Hematopoietic multipotent progenitor cell treated with erythropoietin and hydrocortisone succinate and interleukin-3 and kit ligand, for 15 days (in vitro differentiated cells): ENCODE measurements around the gene ASF1A.

ENCODE experiments used
- DNase-seq: peaks from one replicate; pipeline ENCODE4 v3.0.0-alpha.2; 2015; ENCODE audit warnings: low spot score

The ASF1A gene

DNA sequence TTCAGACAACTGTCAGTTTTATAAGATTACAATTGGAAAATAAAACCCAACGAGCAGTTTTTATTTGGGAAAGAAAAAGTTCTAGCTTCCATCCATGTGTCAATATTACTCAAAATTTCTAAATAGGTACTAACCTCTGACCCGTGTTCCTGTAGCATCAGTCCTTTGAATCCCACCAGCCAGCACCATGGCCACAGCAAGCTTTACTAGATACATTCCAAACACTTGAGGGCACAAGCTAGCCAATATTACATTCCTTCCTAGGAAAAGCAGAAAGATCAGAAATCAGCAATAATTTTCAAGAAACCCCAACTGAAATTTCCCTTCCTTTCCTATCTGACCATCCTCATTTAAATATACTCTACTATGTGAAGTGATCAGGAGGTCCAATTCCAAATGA is 19.2 kb downstream of the ASF1A start:
- DNase-seq, result no peak

DNA sequence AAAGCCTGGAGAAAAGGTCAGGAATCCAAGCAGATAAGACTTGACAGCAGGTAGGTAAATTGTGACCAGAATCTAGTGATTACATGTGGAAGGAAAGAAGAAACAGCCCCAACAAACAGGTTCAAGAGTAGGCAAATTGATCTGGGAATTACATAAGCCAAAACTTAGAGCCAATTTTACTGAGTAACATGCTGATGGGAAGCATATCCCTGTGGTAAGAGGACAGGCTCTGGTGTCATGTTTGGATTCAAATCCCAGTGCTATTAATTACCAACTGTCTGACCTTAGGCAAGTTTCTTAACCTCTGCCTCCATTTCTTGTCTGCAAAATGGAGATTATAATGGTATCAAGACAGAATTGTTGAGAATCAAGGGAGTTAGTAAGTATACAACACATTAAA is 20.6 kb downstream of the ASF1A start:
- DNase-seq, result no peak

DNA sequence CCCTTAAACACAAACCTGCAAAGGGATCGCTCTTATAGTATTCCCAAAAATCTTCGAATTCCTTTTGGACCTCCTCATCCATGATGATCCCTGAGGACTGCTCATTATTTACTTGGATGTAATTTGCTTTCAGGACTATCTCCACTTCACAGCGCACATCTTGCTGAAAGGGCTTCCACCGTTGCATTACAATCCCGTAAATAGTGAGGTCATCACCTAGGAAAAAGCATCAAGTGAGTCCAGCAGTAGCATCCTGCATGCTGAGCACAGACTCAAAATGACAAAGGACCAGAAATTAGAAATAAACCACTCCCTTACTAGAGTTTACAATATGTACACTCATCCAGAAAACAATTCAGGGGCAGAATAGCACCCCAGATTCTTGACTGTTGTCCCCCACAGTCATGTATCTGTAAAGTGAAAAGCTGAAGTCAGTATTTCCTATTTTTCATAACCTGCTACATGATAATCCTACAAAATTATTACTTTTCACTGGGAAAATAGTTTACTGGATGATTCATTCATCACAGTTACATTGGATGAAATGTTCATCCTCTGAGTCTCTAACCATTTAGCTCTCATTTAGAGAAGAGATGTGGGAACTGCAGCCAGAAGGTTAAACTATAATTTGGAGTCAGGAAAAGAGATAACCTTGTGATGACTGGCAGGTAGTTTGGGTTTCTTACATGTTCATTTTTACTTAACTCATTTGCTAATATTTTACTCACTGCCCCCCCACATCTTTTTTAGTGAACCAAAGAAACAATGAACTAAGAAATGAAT is 23.8 kb downstream of the ASF1A start:
- no peak for DNase-seq

DNA sequence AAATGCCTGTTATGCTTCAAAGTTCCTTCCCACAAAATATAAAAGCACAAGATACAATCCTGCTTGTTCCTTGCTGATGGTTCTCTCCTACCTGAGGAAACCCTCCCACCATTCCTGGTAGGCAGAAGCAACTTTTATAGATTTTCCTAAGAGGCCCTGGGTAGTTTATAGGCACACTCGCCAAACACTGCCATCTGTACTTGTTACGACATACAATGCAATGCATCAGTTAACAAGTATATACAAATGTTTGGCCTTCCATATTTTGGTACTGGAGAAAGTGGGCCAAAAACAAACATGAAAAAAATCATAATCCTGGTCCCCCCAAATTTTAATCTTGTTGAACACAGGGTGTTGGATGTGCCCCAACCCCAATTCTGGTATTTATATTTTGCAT is 24.4 kb downstream of the ASF1A start:
- DNase-seq, result no peak

DNA sequence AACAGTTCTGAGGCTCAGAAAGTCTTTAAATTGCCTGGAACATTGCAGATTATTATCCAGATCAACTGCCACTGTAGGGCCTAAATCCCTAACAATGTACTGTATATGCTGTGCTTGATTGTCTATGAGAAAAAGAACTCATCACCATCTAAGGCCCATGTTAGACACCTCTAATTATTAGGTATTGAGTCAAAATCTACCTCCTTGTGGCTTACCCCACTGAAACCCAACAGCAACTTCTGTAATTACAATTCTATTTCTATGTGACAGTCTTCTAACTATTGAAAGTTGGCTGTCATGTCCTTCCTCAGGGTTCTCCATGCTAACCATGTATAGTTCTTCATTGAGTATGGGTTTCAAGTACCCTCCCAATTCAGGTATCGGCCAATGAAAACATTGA is 27.1 kb downstream of the ASF1A start:
- DNase-seq, result no peak

DNA sequence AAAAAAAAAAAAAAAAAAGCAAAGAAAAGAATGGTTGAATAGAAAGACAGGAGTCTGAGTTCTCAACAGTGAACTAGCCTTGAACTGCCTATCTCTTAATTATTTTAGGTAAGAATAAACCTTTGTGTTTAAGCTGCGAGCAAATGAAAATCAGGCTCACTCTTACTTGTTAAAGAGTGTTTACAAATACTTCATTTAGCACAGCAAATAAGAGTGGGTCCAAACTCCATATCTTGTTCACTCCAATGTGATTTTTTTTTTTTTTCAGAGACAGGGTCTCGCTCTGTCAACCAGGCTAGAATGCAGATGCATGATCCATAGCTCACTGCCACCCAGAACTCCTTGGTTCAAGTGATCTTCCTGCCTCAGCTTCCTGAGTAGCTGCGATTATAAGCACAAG is 29.1 kb downstream of the ASF1A start:
- DNase-seq, result no peak

DNA sequence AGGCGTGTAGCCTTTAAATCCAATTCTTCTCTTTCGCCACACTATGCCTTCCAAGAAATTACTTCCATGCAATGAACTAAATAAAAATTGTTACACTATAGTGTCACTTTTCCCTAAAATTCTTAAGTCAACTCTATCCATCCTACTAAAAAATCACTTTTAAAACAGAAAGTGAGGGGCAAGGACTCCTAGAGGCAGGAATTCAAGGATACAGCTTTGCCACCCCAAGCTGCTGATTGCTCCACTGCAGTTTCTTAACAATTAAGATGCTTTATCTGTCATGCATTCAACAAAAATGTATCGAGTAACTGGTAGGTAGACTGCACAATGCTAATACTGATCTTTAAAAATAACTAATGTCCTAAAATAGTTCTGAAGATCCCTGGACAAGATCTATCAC is 36.7 kb downstream of the ASF1A start:
- DNase-seq, result no peak

DNA sequence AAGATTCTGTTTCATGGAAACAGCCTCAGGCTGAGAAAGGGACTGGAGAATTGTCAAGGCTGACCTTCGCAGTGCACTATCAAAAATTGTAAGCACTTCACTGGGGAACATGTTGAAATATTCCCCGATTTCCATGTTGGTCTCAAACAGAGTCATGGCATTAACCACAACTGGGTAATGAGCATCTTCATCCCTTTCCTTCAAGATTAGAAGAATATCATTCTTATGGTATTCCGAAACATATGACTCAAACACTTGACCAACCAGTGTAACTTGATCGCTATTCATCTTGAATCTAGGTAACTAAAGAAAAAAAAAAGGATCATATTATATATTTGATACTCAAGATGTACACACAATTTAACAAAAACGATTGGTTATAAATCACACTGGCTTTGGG is 37.5 kb downstream of the ASF1A start:
- DNase-seq, result no peak

DNA sequence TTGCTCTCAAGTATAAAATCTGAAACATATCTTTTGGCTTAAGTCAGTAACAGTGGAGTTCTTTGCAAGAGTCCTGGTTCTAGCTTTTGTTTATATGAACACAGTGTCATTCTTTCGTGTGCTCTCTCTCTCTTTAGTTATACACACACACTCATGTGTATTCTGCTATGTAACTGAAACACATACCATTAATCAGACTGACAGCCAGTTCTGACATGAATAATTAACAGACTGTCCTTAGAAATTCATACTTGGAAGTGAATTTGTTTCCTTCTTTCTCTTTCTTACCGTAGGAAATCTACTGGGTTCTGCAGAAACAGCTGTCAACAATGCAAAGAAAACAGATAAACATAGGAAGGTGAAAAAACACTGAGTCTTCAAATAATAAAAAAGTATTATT is 38.5 kb downstream of the ASF1A start:
- DNase-seq, result no peak

DNA sequence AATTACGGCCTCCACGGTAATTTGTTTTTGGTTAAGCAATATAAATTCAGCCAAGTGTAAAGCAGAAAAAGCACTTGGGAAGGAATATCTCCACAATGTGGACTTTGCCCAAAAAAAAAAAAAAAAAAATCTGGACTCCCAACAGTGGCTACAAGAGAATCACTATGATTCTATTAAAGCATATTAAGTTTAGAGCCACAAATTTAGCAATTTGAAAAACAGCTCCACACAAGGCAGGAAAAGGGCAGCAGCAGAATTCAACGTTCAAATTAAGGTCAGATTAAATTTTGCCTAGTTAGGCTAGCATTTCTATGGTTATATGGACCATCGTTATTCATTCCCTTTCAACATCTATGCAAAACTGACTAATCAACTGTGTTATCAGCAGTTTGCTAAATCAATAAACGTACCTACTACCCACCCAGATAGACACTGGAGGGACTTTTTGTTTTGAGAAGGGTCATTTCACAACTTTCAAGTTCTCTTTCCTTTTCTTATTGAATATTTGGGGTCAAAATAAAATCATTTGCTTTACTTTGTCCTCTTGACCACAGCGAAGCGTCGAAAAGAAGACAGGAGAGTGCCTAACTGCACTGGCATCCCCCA is 40.0 kb downstream of the ASF1A start:
- no peak for DNase-seq

DNA sequence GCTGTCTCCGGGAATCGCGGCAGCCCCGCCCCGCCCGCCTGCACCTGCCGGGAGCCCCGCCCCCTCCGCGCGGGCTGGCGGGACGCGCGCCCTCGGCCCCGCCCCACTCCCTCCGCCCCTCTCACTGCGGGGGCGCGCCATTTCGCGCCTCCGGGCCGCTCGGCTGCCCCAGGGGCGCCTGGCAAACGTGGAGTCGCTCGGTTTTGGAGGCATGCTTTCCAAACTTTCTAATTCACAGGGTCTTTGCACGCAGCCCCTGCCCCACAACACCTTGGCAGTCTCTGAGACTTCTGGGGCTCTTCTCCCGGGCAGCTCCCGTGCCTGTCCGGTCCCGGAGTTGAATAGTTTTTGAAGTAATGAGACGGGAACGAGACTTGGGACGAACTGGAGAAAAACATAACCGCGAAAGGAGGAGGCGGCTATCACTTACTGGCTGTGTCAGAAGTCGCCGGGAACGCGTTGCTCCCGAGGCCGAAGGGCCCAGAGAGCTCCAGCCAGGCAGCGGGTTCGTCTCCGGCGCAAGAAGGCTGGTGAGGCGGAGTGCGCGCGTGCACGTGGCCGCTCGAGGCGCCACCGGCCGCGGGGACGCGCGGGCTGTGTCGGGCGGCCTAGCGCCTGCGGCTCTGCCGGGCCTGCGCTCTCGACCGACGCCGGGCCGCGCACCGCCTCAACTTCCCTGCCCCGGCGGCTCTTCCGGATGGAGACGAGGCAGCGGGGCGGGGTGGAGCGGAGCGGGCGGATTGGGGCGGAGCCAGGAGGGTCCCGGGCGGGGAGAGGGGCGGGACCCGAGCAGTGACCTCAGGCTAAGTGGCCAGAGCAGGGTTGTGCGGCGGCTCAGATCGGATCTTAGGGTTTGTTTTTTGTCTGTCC is 40.7 kb downstream of the ASF1A start, which contains the start of gene MCM9:
Gene MCM9 (minus strand): TSS at position 699 of the 870 bp plus-strand sequence. CDS start 3,436 bp downstream, outside the sequence.
- DNase-seq, result peak; percentile 79

DNA sequence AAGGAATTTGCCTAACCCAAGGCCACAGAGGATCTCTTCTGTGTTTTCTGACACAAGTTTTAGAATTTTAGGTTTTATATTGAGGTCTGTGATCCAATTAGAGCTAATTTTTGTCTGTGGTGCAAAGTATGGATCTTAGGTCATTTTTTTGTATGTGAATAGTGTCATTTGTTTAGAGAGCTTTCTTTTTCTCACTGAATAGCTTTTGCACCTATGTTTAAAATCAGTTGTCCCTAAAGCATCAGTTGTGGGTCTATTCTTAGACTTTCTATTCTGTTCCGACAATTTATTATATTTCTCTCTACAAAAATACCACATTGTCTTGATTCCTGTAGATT is 41.3 kb downstream of the ASF1A start:
- no peak for DNase-seq

DNA sequence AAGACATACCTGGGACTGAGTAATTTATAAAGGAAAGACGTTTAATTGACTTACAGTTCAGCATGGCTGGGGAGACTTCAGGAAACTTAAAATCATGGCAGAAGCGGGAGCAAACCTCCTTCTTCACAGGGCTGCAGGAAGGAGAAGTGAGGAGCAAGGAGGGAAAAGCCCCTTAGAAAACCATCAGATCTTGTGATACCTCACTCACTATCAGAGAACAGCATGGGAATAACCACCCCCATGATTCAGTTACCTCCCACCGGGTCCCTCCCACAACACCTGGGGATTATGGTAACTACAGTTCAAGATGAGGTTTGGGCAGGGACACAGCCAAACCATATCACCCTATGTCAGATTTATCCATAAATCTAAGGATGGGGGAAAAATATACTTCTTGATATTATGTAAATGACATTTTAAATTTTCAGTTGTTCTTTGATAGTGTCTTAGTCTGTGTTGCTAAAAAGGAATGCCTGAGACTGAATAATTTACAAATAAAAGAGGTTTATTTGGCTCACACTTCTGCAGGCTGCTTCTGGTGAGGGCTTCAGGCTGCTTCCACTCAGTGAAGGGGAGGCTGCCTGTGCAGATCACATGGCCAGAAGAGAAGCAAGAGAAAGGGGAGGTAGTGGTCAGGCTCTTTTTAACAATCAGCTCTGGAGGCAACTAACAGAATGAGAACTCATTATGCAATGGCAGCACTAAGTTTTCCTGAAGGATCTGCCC is 42.2 kb downstream of the ASF1A start:
- DNase-seq, result no peak

DNA sequence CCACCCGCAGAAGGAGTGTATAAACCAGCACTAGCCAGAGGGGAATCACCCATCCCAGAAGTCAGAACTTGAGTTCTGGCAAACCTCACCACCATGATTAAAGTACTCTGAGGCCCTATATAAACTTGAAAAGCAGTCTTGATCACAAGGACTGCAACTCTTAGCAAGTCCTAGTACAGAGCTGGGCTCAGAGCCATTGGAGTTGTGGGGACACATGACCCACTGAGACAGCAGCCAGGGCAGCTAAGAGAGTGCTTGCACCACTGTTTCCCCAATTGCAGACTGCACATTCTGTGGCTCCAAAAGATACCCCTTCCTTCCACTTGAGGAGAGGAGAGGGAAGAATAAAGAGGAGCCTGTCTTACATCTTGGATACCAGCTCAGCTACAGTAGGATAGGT is 45.7 kb downstream of the ASF1A start:
- no peak for DNase-seq

DNA sequence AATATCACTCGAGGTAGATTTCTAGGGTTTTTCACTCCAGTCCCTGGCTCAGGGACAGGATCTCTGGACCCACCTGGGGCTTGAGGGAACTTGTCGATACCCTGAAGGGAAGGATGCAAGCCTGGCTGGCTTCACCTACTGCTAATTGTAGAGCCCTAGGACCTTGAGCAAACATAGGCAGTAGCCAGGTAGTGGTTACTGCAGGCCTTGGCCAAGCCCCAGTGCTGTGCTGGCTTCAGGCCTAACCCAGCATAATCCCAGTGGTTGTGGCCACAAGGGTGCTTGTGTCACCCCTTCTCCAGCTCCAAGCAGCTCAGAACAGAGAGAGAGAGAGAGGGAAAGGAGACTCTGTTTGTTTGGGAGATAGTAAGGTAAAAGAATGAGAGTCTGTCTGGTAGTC is 46.8 kb downstream of the ASF1A start:
- DNase-seq, result no peak

DNA sequence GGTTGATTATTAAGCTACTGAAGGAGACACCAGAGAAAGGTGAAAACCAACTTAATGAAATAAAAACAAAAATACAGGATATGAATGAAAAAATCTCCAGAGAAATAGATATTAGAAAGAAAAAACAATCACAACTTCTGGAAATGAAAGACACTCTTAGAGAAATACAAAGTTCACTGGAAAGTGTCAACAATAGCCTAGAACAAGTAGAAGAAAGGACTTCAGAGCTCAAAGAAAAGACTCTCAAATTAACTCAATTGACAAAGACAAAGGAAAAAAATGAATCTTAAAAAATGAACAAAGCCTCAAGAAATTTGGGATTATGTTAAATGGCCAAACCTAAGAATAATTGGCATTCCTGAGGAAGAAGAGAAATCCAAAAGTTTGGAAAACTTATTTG is 51.3 kb downstream of the ASF1A start:
- no peak for DNase-seq

DNA sequence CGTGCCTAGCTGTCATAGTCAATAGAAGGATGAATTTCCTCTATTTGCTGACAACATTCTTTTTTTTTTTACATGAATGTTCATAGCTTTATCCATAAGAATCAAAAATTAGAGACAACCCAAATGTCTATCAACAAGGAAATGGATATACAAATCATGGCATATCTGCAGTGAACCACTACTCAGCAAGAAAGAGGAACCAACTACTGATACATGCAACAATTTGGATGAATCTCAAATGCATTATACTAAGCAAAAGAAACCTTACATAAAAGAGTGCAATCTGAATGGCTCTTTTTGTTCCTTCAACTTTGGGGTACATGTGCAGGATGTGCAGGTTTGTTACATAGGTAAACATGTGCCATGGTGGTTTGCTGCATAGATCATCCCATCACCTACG is 58.7 kb downstream of the ASF1A start:
- DNase-seq, result no peak

DNA sequence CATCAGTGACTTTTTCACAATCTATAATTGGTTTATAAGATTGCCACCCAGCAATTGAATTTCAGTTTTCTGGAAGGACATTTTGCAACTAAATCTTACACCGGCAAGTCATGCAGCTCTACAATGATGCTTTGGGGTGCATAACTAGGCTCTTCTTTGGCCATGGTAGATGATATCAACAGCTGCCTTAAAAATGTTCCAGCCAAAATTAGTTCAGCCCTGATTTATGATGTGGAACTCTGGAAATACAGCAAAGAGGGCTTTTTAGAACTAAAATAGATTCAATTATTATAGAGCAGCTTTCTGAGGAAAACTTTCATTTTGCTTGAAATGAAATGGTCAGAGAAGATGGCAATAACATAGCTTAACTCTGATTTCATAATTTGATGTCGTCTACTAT is 59.4 kb downstream of the ASF1A start:
- DNase-seq, result no peak
